GM21447 (cell line): Measurements from ENCODE around the gene OXTR.

Experiments used
- ATAC-seq: cut with Tn5 transposase; IDR thresholded peaks from one replicate; pipeline ENCODE4 v1.9.1; 2021; ENCODE audit not compliant: unreplicated experiment

OXTR gene

GRCh38 chr3:8769088-8769822 is at the start of gene OXTR:
Gene OXTR, minus strand, starts transcription at chr3:8769613. Its CDS starts 1,426 bp downstream, at chr3:8768187.
- ATAC-seq, result peak; percentile 61

- no peak for ATAC-seq
Observed at GRCh38 chr3:8817486-8817885, 48.1 kb upstream of the OXTR start.

GRCh38 chr3:8816106-8816505 is 46.7 kb upstream of the OXTR start:
- ATAC-seq, result no peak

DNA sequence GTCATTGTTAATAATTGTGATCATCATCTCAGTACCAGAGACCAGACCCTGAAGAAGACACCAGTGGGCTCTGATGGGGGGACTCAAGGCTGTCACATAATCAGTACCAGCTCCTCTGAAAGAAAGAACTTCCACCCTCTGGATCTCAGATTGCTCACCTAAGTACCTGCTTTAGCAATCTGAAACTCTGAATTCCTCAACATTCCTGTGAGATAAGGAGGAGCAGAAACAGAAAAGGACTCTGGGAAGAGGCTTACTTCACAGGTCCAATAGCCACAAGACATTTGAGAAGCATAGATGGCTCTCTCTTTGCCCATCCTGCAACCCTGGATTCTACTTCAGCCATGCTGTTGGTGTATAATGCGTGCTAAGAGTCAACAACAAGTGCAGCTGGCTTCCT is 44.0 kb upstream of the OXTR start:
- no peak for ATAC-seq

GRCh38 chr3:8810561-8810960 is 41.1 kb upstream of the OXTR start:
- no peak for ATAC-seq

- no peak for ATAC-seq
Observed at GRCh38 chr3:8805774-8806173, 36.4 kb upstream of the OXTR start.

DNA sequence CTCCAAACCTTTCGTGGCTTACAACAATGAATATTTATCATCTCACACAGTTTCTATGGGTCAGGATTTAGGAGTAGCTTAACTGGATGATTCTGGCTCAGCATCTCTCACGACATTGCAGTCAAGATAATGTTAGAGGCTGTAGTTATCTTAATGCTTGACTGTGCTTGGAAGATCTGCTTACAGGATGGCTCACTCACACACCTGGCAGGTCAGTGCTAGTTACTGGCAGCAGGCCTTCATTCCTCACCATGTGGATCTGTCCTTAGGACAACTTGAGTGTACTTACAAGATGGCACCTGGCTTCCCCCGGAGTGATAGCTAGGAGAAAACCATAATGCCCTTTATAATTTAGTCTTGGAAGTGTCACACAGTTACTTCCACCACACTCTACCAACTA is 32.8 kb upstream of the OXTR start:
- no peak for ATAC-seq

DNA sequence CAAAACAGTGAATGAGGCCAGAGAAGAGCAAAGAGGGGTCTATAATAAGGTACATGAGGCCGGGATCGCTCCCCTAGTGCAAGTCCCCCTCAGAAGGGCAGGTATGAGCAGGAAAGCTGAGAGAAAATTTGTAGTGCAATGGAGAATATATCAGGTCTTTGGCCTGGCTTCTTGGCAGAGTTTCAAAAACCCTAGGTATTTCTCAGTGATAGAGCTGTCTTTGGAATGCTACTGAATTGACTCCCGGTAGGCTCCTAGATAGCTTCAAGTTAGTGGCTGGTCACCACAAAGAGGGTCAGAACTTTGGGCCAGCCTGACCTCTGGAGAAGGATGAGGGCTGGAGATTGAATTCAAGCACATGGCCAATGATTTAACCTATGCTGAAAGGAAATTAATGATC is 30.6 kb upstream of the OXTR start:
- ATAC-seq, result no peak

DNA sequence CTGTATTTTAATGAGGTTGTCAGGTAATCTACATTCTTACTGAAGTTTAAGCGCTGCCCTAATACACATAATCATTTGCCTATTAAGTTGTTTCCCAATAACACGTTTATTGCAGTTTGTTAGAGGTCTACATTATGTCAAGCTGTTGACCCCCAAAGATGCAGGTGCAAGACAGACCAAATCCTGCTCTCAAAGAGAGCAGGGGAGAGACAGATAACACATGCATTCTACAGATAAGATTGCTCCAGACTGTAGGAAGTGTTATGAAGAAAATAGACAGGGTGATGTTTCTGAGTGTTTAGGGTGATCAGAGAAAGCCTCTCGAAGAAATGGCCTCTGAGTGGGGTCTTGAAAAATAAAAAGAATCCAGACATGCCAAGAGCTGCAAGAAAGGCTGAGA is 24.8 kb upstream of the OXTR start:
- ATAC-seq, result no peak

GRCh38 chr3:8793242-8793641 is 23.8 kb upstream of the OXTR start:
- no peak for ATAC-seq

DNA sequence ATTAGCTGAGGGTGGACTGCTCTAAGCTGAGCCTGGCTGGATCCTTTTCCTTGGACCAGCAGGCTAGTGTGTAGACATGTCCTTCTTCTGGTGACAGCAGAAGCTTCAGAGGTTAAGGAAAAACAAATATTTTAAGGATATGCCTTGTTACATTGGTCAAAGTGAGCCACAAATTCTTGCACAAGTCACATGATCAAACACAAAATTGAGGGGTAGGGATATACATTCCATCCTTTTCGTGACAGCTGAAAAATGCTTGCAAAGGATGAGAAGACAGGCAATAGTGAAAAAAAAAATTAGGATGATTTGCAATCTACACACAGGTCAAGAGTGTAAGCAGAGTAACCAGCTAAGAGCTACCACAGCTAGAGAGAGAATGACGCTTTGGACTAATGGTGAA is 21.1 kb upstream of the OXTR start:
- no peak for ATAC-seq

DNA sequence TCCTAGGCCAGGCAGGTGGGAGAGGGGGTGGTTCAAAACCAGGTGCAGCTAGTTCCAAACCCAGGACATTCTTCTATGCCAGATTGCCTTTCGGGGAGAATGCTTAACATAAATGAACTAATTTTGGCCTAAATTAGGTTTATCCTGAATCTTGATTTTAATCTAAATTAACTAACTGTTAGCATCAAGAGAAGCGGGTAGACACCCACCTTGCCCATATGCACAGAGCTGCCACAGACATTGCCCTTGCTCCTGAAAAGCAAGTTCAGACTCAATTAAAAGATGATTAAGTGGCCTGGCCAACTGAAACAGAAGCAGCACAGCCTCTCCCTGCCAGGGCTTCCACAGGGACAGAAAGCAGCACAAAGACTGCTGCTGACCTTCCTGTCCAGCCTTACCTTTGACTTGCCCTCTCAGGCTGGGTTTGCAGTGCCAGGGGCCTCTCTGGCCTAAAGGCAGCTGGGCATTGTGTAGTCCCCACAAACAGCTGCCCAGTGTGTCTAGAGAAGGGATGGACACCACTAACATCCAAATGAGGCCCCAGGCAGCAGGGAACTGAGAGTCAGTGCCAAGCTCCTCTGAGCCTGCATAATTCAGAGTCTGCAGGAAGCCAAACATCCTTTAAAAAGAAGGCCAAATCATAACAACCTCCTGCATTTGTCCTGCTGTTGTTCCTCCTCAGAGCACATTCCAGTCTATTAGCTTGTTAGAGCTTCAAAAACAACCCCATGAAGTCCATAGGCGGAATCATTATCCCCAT is 15.4 kb upstream of the OXTR start:
- no peak for ATAC-seq

GRCh38 chr3:8780279-8780678 is 10.9 kb upstream of the OXTR start:
- ATAC-seq, result no peak

DNA sequence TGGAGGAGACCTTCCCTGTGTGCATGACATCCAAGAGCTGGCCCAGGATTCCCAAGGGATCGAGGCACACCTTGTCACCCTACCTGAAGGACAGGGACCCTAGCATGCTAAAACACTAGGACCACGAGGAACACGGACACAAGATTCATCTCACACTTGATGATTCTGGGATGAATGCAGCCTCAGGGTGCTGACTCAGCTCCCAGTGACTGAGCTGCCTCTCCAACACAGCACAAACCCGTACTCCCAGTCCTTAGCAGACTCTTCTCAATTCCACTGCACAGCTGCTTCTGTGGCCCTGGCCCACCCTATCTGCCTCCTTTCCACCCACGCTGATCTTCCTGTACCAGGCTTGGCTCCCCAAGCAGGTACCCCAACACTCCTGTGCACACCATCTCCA is 9.1 kb upstream of the OXTR start:
- no peak for ATAC-seq

DNA sequence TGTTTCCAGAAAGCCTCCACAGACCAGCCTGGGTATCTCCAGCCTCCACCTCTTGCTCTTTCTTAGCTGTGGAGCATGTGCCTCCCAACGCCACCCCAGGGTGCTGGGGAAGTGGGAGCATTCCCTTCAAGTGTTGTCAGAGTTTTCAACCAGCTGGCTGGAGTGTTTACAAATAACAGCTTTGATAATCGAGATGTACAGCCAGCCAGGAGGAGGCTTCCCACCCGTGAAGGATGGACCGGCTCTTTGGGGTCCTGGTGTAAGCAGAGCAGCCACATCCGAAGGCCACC is 8.5 kb upstream of the OXTR start:
- ATAC-seq, result no peak

DNA sequence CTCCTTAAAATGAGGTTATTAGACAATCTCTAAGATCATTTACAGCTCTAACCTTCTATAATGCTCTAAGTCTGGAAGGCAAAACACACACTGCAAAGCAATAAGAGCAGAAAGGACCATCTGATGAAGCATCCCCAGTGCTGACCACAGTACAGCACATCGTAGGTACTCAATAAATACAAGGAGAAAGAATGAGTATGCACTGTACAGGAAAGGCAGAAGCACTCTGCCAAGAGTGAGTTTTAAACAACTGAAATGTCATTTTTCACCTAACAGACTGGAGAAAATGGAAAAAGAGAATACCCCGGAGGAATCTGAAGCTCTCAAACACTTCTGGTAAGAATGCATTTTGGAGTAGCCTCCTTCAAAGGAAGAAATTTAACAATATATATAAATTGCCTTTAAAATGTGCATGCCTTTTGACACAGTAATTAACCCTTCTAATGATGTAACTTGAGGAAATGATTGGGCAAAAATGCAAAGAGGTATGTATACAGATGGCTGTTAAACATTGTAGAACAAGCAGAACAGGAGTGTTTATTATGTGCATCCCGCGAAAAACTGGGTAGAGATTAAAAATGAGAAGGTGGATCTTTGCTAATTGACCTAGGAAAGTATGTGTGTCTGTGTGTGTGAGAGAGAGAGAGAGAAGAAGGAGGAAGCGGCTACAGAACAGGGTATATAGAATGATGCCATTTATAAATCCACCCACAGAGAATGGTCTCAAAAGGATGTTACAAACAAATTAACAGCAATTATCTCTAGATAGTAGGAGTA is 8.0 kb upstream of the OXTR start:
- ATAC-seq, result no peak

GRCh38 chr3:8776406-8776805 is 7.0 kb upstream of the OXTR start:
- no peak for ATAC-seq

DNA sequence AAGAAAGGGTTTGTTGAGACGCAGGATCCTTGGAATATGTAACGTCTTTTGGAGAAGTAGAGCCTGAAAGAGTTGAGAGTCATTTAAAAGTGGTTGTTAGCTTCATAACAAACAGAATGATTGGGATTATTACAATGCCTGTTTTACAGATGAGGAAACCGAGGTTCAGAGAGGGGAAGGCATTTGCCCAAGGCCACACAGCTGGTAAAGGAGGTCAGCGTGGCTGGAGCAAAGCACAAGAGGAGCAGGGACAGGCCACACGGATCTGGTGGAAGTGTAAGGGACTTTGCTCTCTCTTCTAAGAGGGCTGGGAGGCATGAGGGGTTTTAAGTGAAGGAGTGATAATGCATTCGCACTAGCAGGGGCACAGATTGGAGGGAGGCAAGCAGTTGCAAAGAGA is 6.2 kb upstream of the OXTR start:
- ATAC-seq, result no peak

DNA sequence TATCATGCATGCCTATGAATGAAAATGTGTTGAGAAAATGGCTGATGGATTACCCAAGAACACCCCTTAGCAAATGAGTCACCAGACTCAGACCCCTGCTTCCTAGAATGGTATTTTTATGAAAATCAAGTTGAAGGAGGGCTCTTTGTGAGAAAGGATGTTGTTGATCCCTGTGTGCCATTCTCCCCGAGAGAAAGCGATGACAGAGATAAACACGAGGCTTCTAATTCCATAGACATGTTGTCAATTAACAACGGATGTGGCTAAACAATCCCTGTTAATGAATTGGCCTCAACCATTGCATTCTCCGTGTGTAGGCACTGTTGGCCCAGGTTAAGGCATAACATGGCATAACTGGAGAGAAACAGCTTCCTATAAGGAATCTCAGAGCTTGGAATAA is 5.8 kb upstream of the OXTR start:
- no peak for ATAC-seq

- no peak for ATAC-seq
Observed at GRCh38 chr3:8773941-8774542, 4.6 kb upstream of the OXTR start.

GRCh38 chr3:8768364-8769087 is 887 bp downstream of the OXTR start:
- peak; percentile 40 for ATAC-seq
